ENCODE results near the gene STYXL2. TPM values are rescaled to one million over a fixed set of nuclear protein-coding genes. Genes with fewer than 3 reads are reported as not detected.

Gene STYXL2
- total RNA-seq, 2 donors from 2014 or later, result 0.10 TPM; not detected in 1

DNA sequence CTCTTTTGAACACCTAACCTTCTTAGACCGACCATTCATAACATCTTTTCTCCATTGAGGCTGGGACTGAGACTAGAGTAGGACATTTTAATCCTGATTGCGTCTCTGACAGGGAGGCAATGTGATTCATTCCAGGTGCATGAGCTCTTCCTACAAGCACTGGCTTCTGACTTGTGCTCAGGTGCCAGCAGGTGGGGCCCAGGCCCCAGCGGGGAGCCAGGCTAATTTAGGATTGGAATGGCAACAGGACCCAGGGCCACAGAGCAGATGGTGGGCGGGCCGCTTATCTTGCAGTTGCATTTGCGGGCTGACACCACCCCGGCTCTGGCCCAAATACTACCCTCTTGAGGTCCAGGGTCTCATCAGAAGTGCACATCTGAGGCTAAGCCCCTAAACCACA, 7.8 kb upstream of the STYXL2 start:
- intact Hi-C loops (cut with DNase I), result no loop called here
- no peak for TF ChIP-seq CTCF (IDR thresholded peaks at IDR 0.05)
- no peak overlapping the region for H3K4me3 ChIP-seq
- no peaks in the 10 kb centered on the region for H3K27me3 ChIP-seq
- no peaks in the 10 kb centered on the region for H3K36me3 ChIP-seq
- H3K9ac ChIP-seq (ENCODE audit: low read depth in 2 of 2, low read length in 2 of 2), result peak overlapping the region; percentile 30 to 79
- H3K9me3 ChIP-seq, result no peaks in the 10 kb centered on the region
- DNase-seq, result peak; percentile 70
- H3K27ac ChIP-seq, result peak overlapping the region; percentile 93
- H3K4me1 ChIP-seq, result peaks cover 7% of the 10 kb centered on the region

DNA sequence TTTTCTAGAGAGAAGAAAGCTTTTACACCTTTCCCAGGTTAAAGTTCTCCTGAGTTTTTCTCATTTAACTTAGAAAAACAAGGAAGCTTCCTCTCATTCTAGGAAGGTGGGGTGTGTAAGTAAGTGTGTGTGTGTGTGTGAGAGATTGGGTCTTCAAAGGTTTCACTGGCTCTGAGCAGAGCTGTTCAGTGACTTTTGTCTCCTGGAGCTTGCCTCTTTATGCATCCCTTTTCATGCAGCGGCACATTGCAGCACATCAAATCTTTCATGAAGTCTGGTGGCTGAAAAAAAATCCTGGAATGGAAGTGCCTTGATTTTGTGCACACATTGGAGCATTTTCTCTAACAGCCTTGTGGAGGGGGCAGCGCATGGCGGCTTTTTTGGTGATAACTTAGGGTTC, 7.1 kb upstream of the STYXL2 start:
- DNase-seq, result no peak
- intact Hi-C loops (cut with DNase I), result no loop called here
- H3K4me3 ChIP-seq, result no peak overlapping the region
- no peaks in the 10 kb centered on the region for H3K9me3 ChIP-seq
- H3K27ac ChIP-seq, result peak overlapping the region; percentile 93
- no peak for TF ChIP-seq CTCF (IDR thresholded peaks at IDR 0.05)
- H3K4me1 ChIP-seq, result peaks cover 3% of the 10 kb centered on the region
- no peaks in the 10 kb centered on the region for H3K36me3 ChIP-seq
- no peaks in the 10 kb centered on the region for H3K27me3 ChIP-seq
- H3K9ac ChIP-seq (ENCODE audit: low read depth in 2 of 2, low read length in 2 of 2), result peak overlapping the region in 1 of 2 donors; percentile 79

- H3K9me3 ChIP-seq, result no peaks in the 10 kb centered on the region
- H3K4me1 ChIP-seq, result peaks cover 3% of the 10 kb centered on the region
- intact Hi-C loops (cut with DNase I), result no loop called here
- no peak for DNase-seq
- H3K27me3 ChIP-seq, result no peaks in the 10 kb centered on the region
- no peak for TF ChIP-seq CTCF (IDR thresholded peaks at IDR 0.05)
- H3K36me3 ChIP-seq, result no peaks in the 10 kb centered on the region
- H3K9ac ChIP-seq (ENCODE audit: low read depth in 2 of 2, low read length in 2 of 2), result peak overlapping the region; percentile 36 to 79
- H3K4me3 ChIP-seq, result peak overlapping the region; percentile 36
- peak overlapping the region; percentile 93 for H3K27ac ChIP-seq
These were observed 5.0 kb upstream of the STYXL2 start for GRCh38 chr1:167088746-167089417.

DNA sequence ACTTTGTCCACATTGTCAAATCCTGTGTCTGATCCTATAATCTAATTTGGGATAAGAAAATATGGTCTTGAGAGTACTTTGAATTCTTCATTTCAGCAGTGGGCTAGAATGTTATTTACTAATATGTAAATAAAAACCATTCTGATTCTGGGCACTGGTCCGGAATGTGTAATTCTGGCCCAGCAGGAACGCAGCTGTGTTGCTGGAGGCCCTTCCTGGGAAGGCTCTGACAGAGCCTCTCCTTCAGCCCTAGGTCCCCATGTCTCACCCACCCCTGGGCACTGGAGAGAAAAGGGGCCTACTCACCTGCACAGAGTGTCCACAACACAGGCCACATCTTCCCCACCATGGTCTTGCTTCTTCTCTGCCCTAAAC, 3.9 kb upstream of the STYXL2 start:
- no peak for TF ChIP-seq CTCF (IDR thresholded peaks at IDR 0.05)
- Histone ChIP-seq H3K36me3 (no peaks in the 10 kb centered on the region), H3K9me3 (no peaks in the 10 kb centered on the region), H3K27ac (peak overlapping the region; percentile 93), H3K4me3 (peak overlapping the region; percentile 36), H3K27me3 (no peaks in the 10 kb centered on the region), H3K4me1 (peaks cover 3% of the 10 kb centered on the region), H3K9ac (ENCODE audit: low read depth in 2 of 2, low read length in 2 of 2) (peak overlapping the region; percentile 79 to 82)
- DNase-seq, result no peak
- intact Hi-C loops (cut with DNase I), result no loop called here

GRCh38 chr1:167090314-167090942, 3.4 kb upstream of the STYXL2 start, which contains the start of gene GPA33:
TSS of gene GPA33 (minus strand) at chr1:167090377. CDS start at chr1:167090287, 90 bp downstream.
- Histone ChIP-seq H3K9ac (ENCODE audit: low read depth in 2 of 2, low read length in 2 of 2) (peak within 1 kb of the TSS; percentile 79 to 82), H3K36me3 (no peaks in the 10 kb centered on the region), H3K4me1 (peaks cover 3% of the 10 kb centered on the region), H3K27me3 (no peaks in the 10 kb centered on the region), H3K27ac (peak within 1 kb of the TSS; percentile 93), H3K9me3 (no peaks in the 10 kb centered on the region), H3K4me3 (peak within 1 kb of the TSS; percentile 36)
- TF ChIP-seq CTCF (IDR thresholded peaks at IDR 0.05), result no peak
- intact Hi-C loops (cut with DNase I), result no loop called here
- DNase-seq, result peak; percentile 88
